ENCODE results near the gene NUDC. TPM values are rescaled to one million over a fixed set of nuclear protein-coding genes. Genes with fewer than 3 reads are reported as not detected.

Gene NUDC
- total RNA-seq, 4 donors from 2014 or later: 44.1 to 80.2 (median 55.9) TPM

- peaks cover 4 to 25% of the 10 kb centered on the region in 2 donors for H3K36me3 ChIP-seq
- intact Hi-C loops (cut with DNase I): no loop called here
- DNase-seq: no peak
- H3K4me1 ChIP-seq: no peaks in the 10 kb centered on the region
- no peaks in the 10 kb centered on the region for H3K9me3 ChIP-seq
- TF ChIP-seq CTCF (IDR thresholded peaks at IDR 0.05): no peak
- no peak for TF ChIP-seq POLR2A (IDR thresholded peaks at IDR 0.05)
- no peaks in the 10 kb centered on the region for H3K27me3 ChIP-seq
- 91% methylated on average over 3 of the region's 3 CpGs for WGBS, 2 donors
- no peak overlapping the region for H3K27ac ChIP-seq
- no peak overlapping the region for H3K4me3 ChIP-seq (replicated peaks in 1 of 3)
These were observed 11.0 kb downstream of the NUDC start for GRCh38 chr1:26932531-26932930.

- Histone ChIP-seq H3K4me1 (peaks cover 0 to 16% of the 10 kb centered on the region in 2 donors), H3K27ac (no peak overlapping the region), H3K36me3 (peaks cover 7 to 21% of the 10 kb centered on the region in 2 donors), H3K27me3 (no peaks in the 10 kb centered on the region), H3K4me3 (replicated peaks in 1 of 3) (no peak overlapping the region), H3K9me3 (no peaks in the 10 kb centered on the region)
- WGBS, 2 donors: 87 to 90% methylated on average over 6 of the region's 6 CpGs
- no peak for DNase-seq
- intact Hi-C loops (cut with DNase I): no loop called here
- TF ChIP-seq POLR2A (IDR thresholded peaks at IDR 0.05) (no peak), CTCF (IDR thresholded peaks at IDR 0.05) (no peak)
These were observed 15.3 kb downstream of the NUDC start for GRCh38 chr1:26936823-26937222.

GRCh38 chr1:26938004-26938658, 16.6 kb downstream of the NUDC start:
- H3K4me1 ChIP-seq: peaks cover 0 to 16% of the 10 kb centered on the region in 2 donors
- no peaks in the 10 kb centered on the region for H3K9me3 ChIP-seq
- H3K27ac ChIP-seq: no peak overlapping the region
- no peaks in the 10 kb centered on the region for H3K27me3 ChIP-seq
- H3K4me3 ChIP-seq (replicated peaks in 1 of 3): no peak overlapping the region
- H3K36me3 ChIP-seq: peaks cover 20 to 28% of the 10 kb centered on the region in 2 donors
- 97 to 98% methylated on average over 3 to 4 of the region's 4 CpGs for WGBS, 2 donors
- no peak for DNase-seq
- intact Hi-C loops (cut with DNase I): no loop called here
- TF ChIP-seq POLR2A (IDR thresholded peaks at IDR 0.05): no peak

GRCh38 chr1:26938659-26939025, 17.1 kb downstream of the NUDC start:
- Histone ChIP-seq H3K27ac (no peak overlapping the region), H3K27me3 (no peaks in the 10 kb centered on the region), H3K4me3 (replicated peaks in 1 of 3) (no peak overlapping the region), H3K36me3 (peaks cover 25 to 32% of the 10 kb centered on the region in 2 donors), H3K4me1 (peaks cover 0 to 16% of the 10 kb centered on the region in 2 donors), H3K9me3 (no peaks in the 10 kb centered on the region)
- no peak for DNase-seq
- TF ChIP-seq CTCF (IDR thresholded peaks at IDR 0.05): no peak
- no peak for TF ChIP-seq POLR2A (IDR thresholded peaks at IDR 0.05)
- 69 to 100% methylated on average over 1 to 2 of the region's 2 CpGs for WGBS, 2 donors
- intact Hi-C loops (cut with DNase I): no loop called here

GRCh38 chr1:26941311-26941710, 19.8 kb downstream of the NUDC start:
- intact Hi-C loops (cut with DNase I): no loop called here
- peaks cover 47 to 49% of the 10 kb centered on the region in 2 donors for H3K36me3 ChIP-seq
- peaks cover 0 to 16% of the 10 kb centered on the region in 2 donors for H3K4me1 ChIP-seq

More at GRCh38 chr1:26941311-26941710, 19.8 kb downstream of the NUDC start:
- no peak overlapping the region for H3K27ac ChIP-seq
- no peaks in the 10 kb centered on the region for H3K27me3 ChIP-seq
- WGBS, 2 donors: 98 to 99% methylated on average over 10 of the region's 10 CpGs
- no peak for DNase-seq
- TF ChIP-seq CTCF (IDR thresholded peaks at IDR 0.05) (no peak), POLR2A (IDR thresholded peaks at IDR 0.05) (no peak)
- H3K9me3 ChIP-seq: no peaks in the 10 kb centered on the region
- no peak overlapping the region for H3K4me3 ChIP-seq (replicated peaks in 1 of 3)
